Gastrocnemius medialis (tissue), 4 donors: Measurements from ENCODE around the gene HOXA3. TPM values are rescaled to one million over a fixed set of nuclear protein-coding genes. Genes with fewer than 3 reads are reported as not detected.

ENCODE experiments used
- ATAC-seq, 2 donors: fragments of 150-250 bp; one replicate each; pipeline ENCODE4 v1.9.1; 2016
- DNase-seq, 2 donors: peaks; one replicate each; pipeline ENCODE4 v3.0.0-alpha.2; 2019
- H3K27ac ChIP-seq, 4 donors: fragments of 200-600 bp; sonication (generic); 1 replicate in 1 of 4; 2 replicates in 3 of 4; pipeline ENCODE4 v1.5.1; 2016 to 2018; ENCODE audit warnings: mild to moderate bottlenecking in 2 of 4, moderate library complexity in 1 of 4
- H3K27me3 ChIP-seq, 3 donors: fragments of 200-600 bp; sonication (generic) in 2 of 3; 1 replicate in 1 of 3; 2 replicates in 2 of 3; pipeline versions ENCODE4 v1.5.1 to v1.6.0; 2016 to 2019; ENCODE audit warnings: mild to moderate bottlenecking in 1 of 3, moderate library complexity in 1 of 3
- H3K36me3 ChIP-seq, 2 donors: fragments of 200-600 bp; sonication (generic) in 1 of 2; one replicate each; pipeline ENCODE4 v1.5.1; 2017 to 2018
- H3K4me1 ChIP-seq, 2 donors: fragments of 200-600 bp; sonication (generic) in 1 of 2; one replicate each; pipeline ENCODE4 v1.5.1; 2016 to 2017; ENCODE audit warnings: mild to moderate bottlenecking in 2 of 2
- H3K4me3 ChIP-seq, 4 donors: fragments of 200-600 bp; sonication (generic) in 3 of 4; 1 replicate in 1 of 4; 2 replicates in 3 of 4; pipeline ENCODE4 v1.5.1; 2016 to 2019; ENCODE audit warnings: mild to moderate bottlenecking in 2 of 4
- H3K9me3 ChIP-seq, 3 donors: fragments of 200-600 bp; sonication (generic) in 2 of 3; 1 replicate in 1 of 3; 2 replicates in 2 of 3; pipeline ENCODE4 v1.5.1; 2016 to 2019
- CTCF ChIP-seq, 5 experiments: fragments of 450-650 bp in 3 of 5; fragments of 200-600 bp in 2 of 5; sonication (generic) in 2 of 5; IDR thresholded peaks in 4 of 5; conservative IDR thresholded peaks in 1 of 5; 1 replicate in 4 of 5; 2 replicates in 1 of 5; pipeline ENCODE4 v1.5.1; 2016 to 2019; ENCODE audit warnings: antibody characterized with exemption in 5 of 5, mild to moderate bottlenecking in 3 of 5, moderate library complexity in 3 of 5
- POLR2A ChIP-seq, 2 donors: fragments of 450-650 bp; IDR thresholded peaks; one replicate each; pipeline ENCODE4 v1.6.1; 2017; ENCODE audit warnings: antibody characterized with exemption in 2 of 2, mild to moderate bottlenecking in 2 of 2, moderate library complexity in 2 of 2
- in situ Hi-C, 4 donors: fragments of 200-750 bp; cut with MboI; loops; one replicate each; pipeline versions ENCODE4 v1.15.0 to v1.8.0; 2017; ENCODE audit warnings: low sequenced_read_pairs in 4 of 4
- intact Hi-C: fragments of 100-400 bp; cut with DNase I; formaldehyde crosslinking; loops from one replicate; pipeline ENCODE4 v1.15.1; 2023; ENCODE audit warnings: low total_unique reads
- total RNA-seq, 4 donors: library from RNA; depleted of rRNA; stranded (reverse); fragments of >200 nt; gene quantifications; one replicate each; pipeline versions ENCODE4 v1.1.0 to v1.2.3, GENCODE V29; 2016

Gene HOXA3
- total RNA-seq, 4 donors from 2014 or later: 0.53 to 6.2 (median 3.0) TPM

GRCh38 chr7:27189997-27190748 is 37.8 kb upstream of the HOXA3 start:
- no peak for TF ChIP-seq CTCF (IDR thresholded peaks at IDR 0.05 in 4 of 5, conservative IDR thresholded peaks at IDR 0.05 in 1 of 5)
- TF ChIP-seq POLR2A (IDR thresholded peaks at IDR 0.05): no peak
- intact Hi-C loops: loop anchor here (5.0 to 10.0 kb wide), 4 partner anchors 552 to 1435 kb away; partner anchors contain the start of genes CREB5 and TAX1BP1
- Histone ChIP-seq H3K4me1 (peaks cover 14 to 49% of the 10 kb centered on the region in 2 donors), H3K27me3 (peaks cover 0 to 11% (median 6%) of the 10 kb centered on the region in 3 donors), H3K36me3 (no peaks in the 10 kb centered on the region), H3K27ac (peak overlapping the region; percentile 90 to 99 (median 95)), H3K4me3 (peak overlapping the region in 1 of 4 donors; percentile 63), H3K9me3 (no peaks in the 10 kb centered on the region)
- in situ Hi-C loops: loop anchor here (10.0 to 25.0 kb wide), 8 partner anchors 475 to 1428 kb away; partner anchors contain the start of genes CREB5 (in 1 of the 4) and HIBADH (in 1 of the 4)
- peak in 1 of 2 donors; percentile 3 for ATAC-seq
- peak in 1 of 2 donors; percentile 57 for DNase-seq

GRCh38 chr7:27189295-27189996 is 37.1 kb upstream of the HOXA3 start:
- intact Hi-C loops (loop anchor here (5.0 to 10.0 kb wide), 2 partner anchors 1223 to 1435 kb away; partner anchors contain the start of gene CREB5), in situ Hi-C loops (loop anchor here in 3 of 4 donors (10.0 to 25.0 kb wide), 5 partner anchors 898 to 1427 kb away; partner anchors contain the start of gene CREB5 (in 1 of the 3))
- TF ChIP-seq POLR2A (IDR thresholded peaks at IDR 0.05) (peak; percentile 57 to 66), CTCF (IDR thresholded peaks at IDR 0.05 in 4 of 5, conservative IDR thresholded peaks at IDR 0.05 in 1 of 5) (no peak)
- Histone ChIP-seq H3K27ac (peak overlapping the region; percentile 90 to 99 (median 95)), H3K4me3 (peak overlapping the region; percentile 37 to 73 (median 52)), H3K9me3 (no peaks in the 10 kb centered on the region), H3K36me3 (no peaks in the 10 kb centered on the region), H3K27me3 (peaks cover 0 to 7% (median 6%) of the 10 kb centered on the region in 3 donors), H3K4me1 (peaks cover 14 to 45% of the 10 kb centered on the region in 2 donors)
- peak; percentile 8 for ATAC-seq
- DNase-seq: peak in 1 of 2 donors; percentile 78

- H3K4me3 ChIP-seq: peak overlapping the region; percentile 37 to 73 (median 52)
- H3K27ac ChIP-seq: peak overlapping the region; percentile 90 to 99 (median 95)
- DNase-seq: peak in 1 of 2 donors; percentile 57
- ATAC-seq: no peak
- TF ChIP-seq POLR2A (IDR thresholded peaks at IDR 0.05): no peak
- H3K27me3 ChIP-seq: peaks cover 0 to 9% (median 6%) of the 10 kb centered on the region in 3 donors
- in situ Hi-C loops: loop anchor here in 3 of 4 donors (10.0 to 25.0 kb wide), 5 partner anchors 899 to 1426 kb away; partner anchors contain the start of gene CREB5 (in 1 of the 3)
- intact Hi-C loops: loop anchor here (5.0 to 10.0 kb wide), 2 partner anchors 1224 to 1436 kb away; partner anchors contain the start of gene CREB5
- no peaks in the 10 kb centered on the region for H3K36me3 ChIP-seq
- peaks cover 14 to 38% of the 10 kb centered on the region in 2 donors for H3K4me1 ChIP-seq
- no peaks in the 10 kb centered on the region for H3K9me3 ChIP-seq
Observed at GRCh38 chr7:27188386-27189294, 36.3 kb upstream of the HOXA3 start.

GRCh38 chr7:27187475-27188385 is 35.3 kb upstream of the HOXA3 start:
- Histone ChIP-seq H3K27me3 (peaks cover 0 to 6% (median 3%) of the 10 kb centered on the region in 3 donors), H3K4me1 (peaks cover 18 to 42% of the 10 kb centered on the region in 2 donors), H3K36me3 (no peaks in the 10 kb centered on the region), H3K27ac (peak overlapping the region; percentile 90 to 99 (median 95)), H3K4me3 (peak overlapping the region; percentile 37 to 73 (median 52)), H3K9me3 (no peaks in the 10 kb centered on the region)
- ATAC-seq (no peak), DNase-seq (no peak)
- intact Hi-C loops (loop anchor here (5.0 to 10.0 kb wide), 2 partner anchors 1225 to 1437 kb away; partner anchors contain the start of gene CREB5), in situ Hi-C loops (loop anchor here in 3 of 4 donors (10.0 to 25.0 kb wide), 5 partner anchors 900 to 1425 kb away; partner anchors contain the start of gene CREB5 (in 1 of the 3))
- TF ChIP-seq CTCF (IDR thresholded peaks at IDR 0.05 in 4 of 5, conservative IDR thresholded peaks at IDR 0.05 in 1 of 5): no peak
- TF ChIP-seq POLR2A (IDR thresholded peaks at IDR 0.05): no peak
